HL-60 (cell line): ENCODE measurements around the gene GPR142.

Experiments
- DNase-seq, 2 experiments: peaks; one replicate each; pipeline ENCODE4 v3.0.0-alpha.2; 2010 to 2020; ENCODE audit warnings: low read depth in 1 of 2, low spot score in 1 of 2
- H3K27ac ChIP-seq: fragments of 250-450 bp; sonication (Bioruptor Pico); replicated peaks from 2 replicates; pipeline ENCODE4 v1.5.1; 2020; ENCODE audit warnings: mild to moderate bottlenecking, moderate library complexity
- H3K27me3 ChIP-seq: fragments of 250-450 bp; sonication (Bioruptor Pico); 2 replicates; pipeline ENCODE4 v1.5.1; 2021; ENCODE audit warnings: mild to moderate bottlenecking, moderate library complexity; ENCODE audit not compliant: insufficient read depth, poor library complexity, severe bottlenecking
- H3K4me3 ChIP-seq: replicated peaks from 2 replicates; pipeline ENCODE4 v1.5.1; 2011; ENCODE audit warnings: mild to moderate bottlenecking, control low read depth, low read length; ENCODE audit not compliant: insufficient read depth
- CTCF ChIP-seq: IDR thresholded peaks from one replicate; pipeline ENCODE4 v1.5.1; 2011; ENCODE audit warnings: low read length, control low read depth, inconsistent platforms; ENCODE audit not compliant: insufficient read depth
- GABPA ChIP-seq: IDR thresholded peaks from 2 replicates; pipeline ENCODE4 v1.6.1; 2012; ENCODE audit warnings: low read depth
- POLR2AphosphoS5 ChIP-seq: IDR thresholded peaks from 2 replicates; pipeline ENCODE4 v1.6.1; 2012; ENCODE audit warnings: low read depth
- REST ChIP-seq: IDR thresholded peaks from 2 replicates; pipeline ENCODE4 v1.6.1; 2012; ENCODE audit warnings: low read depth; ENCODE audit not compliant: insufficient replicate concordance
- SPI1 ChIP-seq: IDR thresholded peaks from 2 replicates; pipeline ENCODE4 v1.6.1; 2012; ENCODE audit warnings: low read depth, mild to moderate bottlenecking, borderline replicate concordance

Gene GPR142

DNA sequence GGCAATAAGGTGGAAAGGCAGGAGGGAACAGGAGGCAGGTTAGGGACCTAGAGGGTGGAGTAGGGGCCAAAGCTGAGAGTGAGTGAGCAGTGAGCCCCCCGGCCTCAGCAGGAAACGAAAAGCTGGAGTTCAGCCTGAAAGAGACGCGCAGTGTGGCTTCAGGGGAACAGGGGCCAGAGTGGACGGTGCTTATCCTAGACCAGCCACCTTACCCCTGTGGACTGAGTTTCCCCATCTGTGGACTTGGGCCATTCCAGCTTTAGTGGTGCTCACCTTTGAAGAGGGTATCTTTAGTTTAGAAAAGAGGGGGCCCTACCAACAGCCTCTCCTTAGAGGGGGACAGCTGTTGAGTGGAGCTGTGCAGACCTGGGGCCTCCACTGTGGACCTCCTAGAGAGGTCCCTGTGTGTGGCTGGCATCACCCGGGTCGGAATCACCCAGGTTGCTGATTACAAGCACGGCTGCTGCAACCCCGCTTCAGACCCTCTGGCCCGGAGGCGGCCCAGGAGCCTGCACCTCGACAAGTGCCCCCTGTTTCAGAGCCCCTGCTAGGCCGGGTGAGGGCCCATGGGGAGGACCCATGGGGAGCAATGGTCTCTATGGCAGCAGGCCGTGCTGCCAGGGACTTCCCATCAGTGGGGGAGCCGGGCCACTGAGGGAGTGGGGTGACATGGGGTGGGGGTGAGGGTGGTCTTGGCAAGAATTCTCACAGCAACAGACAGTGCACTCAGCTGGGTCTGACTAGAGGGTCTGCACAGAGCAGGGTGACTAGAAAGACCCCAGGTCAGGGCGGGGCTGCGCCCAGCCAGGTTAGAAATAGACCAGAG lies 2.6 kb downstream of the GPR142 start:
- H3K27ac ChIP-seq = no peak overlapping the region

GRCh38 chr17:74371653-74372147 lies 4.4 kb downstream of the GPR142 start:
- H3K27ac ChIP-seq = no peak overlapping the region
- no peaks in the 10 kb centered on the region for H3K27me3 ChIP-seq
- no peak for TF ChIP-seq REST
- TF ChIP-seq CTCF = no peak
- no peak for TF ChIP-seq SPI1
- TF ChIP-seq GABPA = no peak
- TF ChIP-seq POLR2AphosphoS5 = no peak
- no peak overlapping the region for H3K4me3 ChIP-seq
- DNase-seq = no peak

More for the DNA sequence above, 2.6 kb downstream of the GPR142 start:
- Histone ChIP-seq H3K27me3 (no peaks in the 10 kb centered on the region), H3K4me3 (no peak overlapping the region)
- no peak for TF ChIP-seq CTCF
- TF ChIP-seq GABPA = no peak
- TF ChIP-seq POLR2AphosphoS5 = no peak
- no peak for DNase-seq

DNA sequence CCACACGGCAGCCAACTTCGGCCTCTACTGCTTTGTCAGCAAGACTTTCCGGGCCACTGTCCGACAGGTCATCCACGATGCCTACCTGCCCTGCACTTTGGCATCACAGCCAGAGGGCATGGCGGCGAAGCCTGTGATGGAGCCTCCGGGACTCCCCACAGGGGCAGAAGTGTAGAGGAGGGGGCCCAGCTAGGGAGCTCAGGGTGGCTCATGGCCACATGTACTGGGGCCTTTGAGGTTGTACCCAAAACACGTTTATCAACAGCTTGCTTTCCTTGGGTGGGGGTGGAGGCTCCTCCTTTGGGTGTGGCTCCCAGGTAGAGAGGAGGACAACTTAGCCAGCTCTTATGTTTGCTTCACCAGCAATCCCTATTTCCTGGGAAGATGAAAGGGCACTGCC lies 5.1 kb downstream of the GPR142 start:
- TF ChIP-seq POLR2AphosphoS5 (no peak), SPI1 (no peak), REST (no peak), GABPA (no peak), CTCF (no peak)
- no peak for DNase-seq
- H3K27ac ChIP-seq = no peak overlapping the region
- H3K27me3 ChIP-seq = no peaks in the 10 kb centered on the region
- H3K4me3 ChIP-seq = no peak overlapping the region
